ENCODE data around the gene OTX2. TPM values are rescaled to one million over a fixed set of nuclear protein-coding genes. Genes with fewer than 3 reads are reported as not detected.

Gene OTX2
- polyA plus RNA-seq, 3 donors = not detected

- no peak overlapping the region for H3K27ac ChIP-seq (ENCODE audit: low read depth in 1 of 2, low read length in 2 of 2)
- no peaks in the 10 kb centered on the region for H3K9me3 ChIP-seq (replicated peaks in 1 of 2; ENCODE audit: control insufficient read depth in 1 of 2, insufficient read depth in 1 of 2, low read length in 2 of 2)
- H3K27ac Mint-ChIP-seq = no peak overlapping the region
- peaks cover 1 to 8% (median 4%) of the 10 kb centered on the region in 3 donors for H3K27me3 Mint-ChIP-seq (ENCODE audit: low read depth in 3 of 3)
- intact Hi-C loops (cut with micrococcal nuclease) = no loop called here
- TF ChIP-seq CTCF (IDR thresholded peaks at IDR 0.05) = no peak
- no peak overlapping the region for H3K4me3 ChIP-seq (replicated peaks in 1 of 3; ENCODE audit: low read depth in 2 of 3, low read length in 3 of 3)
- H3K4me3 Mint-ChIP-seq = no peak overlapping the region
- 100% methylated on average over 1 of the region's 2 CpGs for WGBS (ENCODE audit: insufficient coverage)
- no peaks in the 10 kb centered on the region for H3K36me3 Mint-ChIP-seq
- no peak overlapping the region for H2AFZ ChIP-seq (ENCODE audit: insufficient read depth, low read depth, low read length, poor library complexity, severe bottlenecking)
- H3K9ac ChIP-seq (ENCODE audit: insufficient read depth, low read length, poor library complexity, severe bottlenecking) = no peak overlapping the region
- no peak overlapping the region for H3K4me2 ChIP-seq (replicated peaks; ENCODE audit: extremely low read depth, low read length, poor library complexity, severe bottlenecking)
- H3K9me3 Mint-ChIP-seq = peaks cover 0 to 6% (median 1%) of the 10 kb centered on the region in 7 donors
- no peaks in the 10 kb centered on the region for H4K20me1 ChIP-seq (ENCODE audit: insufficient read depth, low read length)
- no peaks in the 10 kb centered on the region for H3K27me3 ChIP-seq (ENCODE audit: control insufficient read depth in 2 of 2, insufficient read depth in 2 of 2, low read length in 2 of 2)
- no peak for DNase-seq
- no peaks in the 10 kb centered on the region for H3K4me1 Mint-ChIP-seq
- H3K36me3 ChIP-seq (replicated peaks in 1 of 2; ENCODE audit: control insufficient read depth in 1 of 2, insufficient read depth in 2 of 2, low read length in 2 of 2) = no peaks in the 10 kb centered on the region
- no peaks in the 10 kb centered on the region for H3K79me2 ChIP-seq (ENCODE audit: insufficient read depth, low read length)
- no peaks in the 10 kb centered on the region for H3K4me1 ChIP-seq (ENCODE audit: control insufficient read depth in 1 of 2, insufficient read depth in 2 of 2, low read length in 2 of 2)
Measured at GRCh38 chr14:56751471-56751870, 58.8 kb downstream of the OTX2 start.

Small RNA genes within 50 kb of the gene (small RNA-seq; reads per million reads assigned to genes)
- gene RN7SL461P (ENCODE audit: insufficient read length, low read depth) (not detected), gene RNU6-1204P (ENCODE audit: insufficient read length, low read depth) (not detected)

Other genes starting within 250 kb of the OTX2 start
- gene TMEM260, start 230.7 kb downstream of the OTX2 start, polyA plus RNA-seq = 1 to 10 TPM; 7.5 to 8.8 (median 8.3) TPM

Measured in CD14-positive monocyte (primary cell).